GM12865 (cell line): ENCODE measurements around the gene ASTN2.

ENCODE experiments used
- DNase-seq: peaks from one replicate; pipeline ENCODE4 v3.0.0; 2010; ENCODE audit warnings: low read depth
- H3K4me3 ChIP-seq: 2 replicates; pipeline ENCODE4 v1.5.1; 2011; ENCODE audit warnings: mild to moderate bottlenecking, low read depth, low read length, control low read depth
- CTCF ChIP-seq: IDR thresholded peaks from 2 replicates; pipeline ENCODE4 v1.5.1; 2011; ENCODE audit warnings: low read length, control low read depth, low read depth, inconsistent platforms; ENCODE audit not compliant: insufficient read depth; ENCODE audit errors: missing control alignments

ASTN2 gene

DNA sequence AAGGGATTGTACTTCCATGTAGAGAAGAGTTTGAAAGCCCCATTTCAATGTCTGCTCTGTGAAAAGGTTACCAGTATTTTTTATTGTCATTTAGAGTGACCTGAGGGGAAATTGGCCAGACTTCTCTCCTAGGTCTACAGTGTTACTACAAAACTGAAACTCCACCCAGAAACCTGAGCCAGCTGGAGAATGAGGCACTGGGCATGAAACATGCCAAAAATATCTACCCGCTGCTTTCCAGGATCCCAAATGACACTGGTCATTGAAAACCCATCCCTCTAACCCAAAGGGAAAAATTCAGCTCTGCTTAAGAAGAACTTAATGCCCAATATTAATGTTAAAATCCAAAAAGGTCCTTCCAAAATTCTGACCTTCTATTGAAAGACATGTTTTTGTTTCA, 826.9 kb downstream of the ASTN2 start:
- no peak for TF ChIP-seq CTCF
- no peak overlapping the region for H3K4me3 ChIP-seq
- DNase-seq = no peak

DNA sequence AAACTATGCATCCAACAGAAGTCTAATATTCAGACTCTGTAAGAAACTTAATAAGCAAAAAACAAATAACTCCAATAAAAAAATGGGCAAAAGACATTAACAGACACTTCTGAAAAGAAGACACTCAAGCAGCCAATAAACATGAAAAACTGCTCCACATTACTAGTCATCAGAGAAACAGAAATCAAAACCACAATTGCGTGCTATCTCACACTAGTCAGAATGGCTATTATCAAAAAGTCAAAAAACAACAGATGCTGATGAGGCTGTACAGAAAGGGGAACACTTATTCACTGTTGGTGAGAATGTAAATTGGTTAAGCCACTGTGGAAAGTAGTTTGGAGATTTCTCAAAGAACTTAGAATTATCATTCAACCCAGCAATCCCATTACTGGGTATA, 829.0 kb downstream of the ASTN2 start:
- no peak for TF ChIP-seq CTCF
- H3K4me3 ChIP-seq = no peak overlapping the region
- no peak for DNase-seq

GRCh38 chr9:116585204-116585603, 829.7 kb downstream of the ASTN2 start:
- DNase-seq = no peak
- TF ChIP-seq CTCF = no peak
- H3K4me3 ChIP-seq = no peak overlapping the region

GRCh38 chr9:116580853-116581252, 834.0 kb downstream of the ASTN2 start:
- DNase-seq = no peak
- no peak overlapping the region for H3K4me3 ChIP-seq
- no peak for TF ChIP-seq CTCF

DNA sequence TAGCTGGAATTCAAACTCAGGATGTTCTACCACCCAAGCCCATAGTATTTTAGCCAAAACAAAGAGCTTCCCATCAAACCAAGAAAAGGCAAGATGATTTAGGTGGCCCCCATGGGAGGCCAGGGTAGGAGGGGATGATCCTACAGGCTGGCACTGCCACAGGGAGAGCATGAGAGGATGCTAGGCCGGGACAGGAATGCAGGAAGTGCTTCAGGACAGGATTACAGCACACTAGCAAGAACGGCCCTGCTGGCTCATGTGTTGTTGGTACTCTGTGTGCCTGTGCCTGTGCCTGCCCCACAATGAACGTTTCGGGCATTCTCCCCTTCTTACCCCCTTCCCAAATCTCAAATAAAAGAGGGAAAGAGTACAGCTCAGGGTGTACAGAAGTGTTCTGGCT, 838.5 kb downstream of the ASTN2 start:
- TF ChIP-seq CTCF = no peak
- DNase-seq = no peak

GRCh38 chr9:116574027-116574679, 840.7 kb downstream of the ASTN2 start:
- DNase-seq = no peak
- H3K4me3 ChIP-seq = no peak overlapping the region
- no peak for TF ChIP-seq CTCF

More for the DNA sequence above, 838.5 kb downstream of the ASTN2 start:
- H3K4me3 ChIP-seq = no peak overlapping the region

DNA sequence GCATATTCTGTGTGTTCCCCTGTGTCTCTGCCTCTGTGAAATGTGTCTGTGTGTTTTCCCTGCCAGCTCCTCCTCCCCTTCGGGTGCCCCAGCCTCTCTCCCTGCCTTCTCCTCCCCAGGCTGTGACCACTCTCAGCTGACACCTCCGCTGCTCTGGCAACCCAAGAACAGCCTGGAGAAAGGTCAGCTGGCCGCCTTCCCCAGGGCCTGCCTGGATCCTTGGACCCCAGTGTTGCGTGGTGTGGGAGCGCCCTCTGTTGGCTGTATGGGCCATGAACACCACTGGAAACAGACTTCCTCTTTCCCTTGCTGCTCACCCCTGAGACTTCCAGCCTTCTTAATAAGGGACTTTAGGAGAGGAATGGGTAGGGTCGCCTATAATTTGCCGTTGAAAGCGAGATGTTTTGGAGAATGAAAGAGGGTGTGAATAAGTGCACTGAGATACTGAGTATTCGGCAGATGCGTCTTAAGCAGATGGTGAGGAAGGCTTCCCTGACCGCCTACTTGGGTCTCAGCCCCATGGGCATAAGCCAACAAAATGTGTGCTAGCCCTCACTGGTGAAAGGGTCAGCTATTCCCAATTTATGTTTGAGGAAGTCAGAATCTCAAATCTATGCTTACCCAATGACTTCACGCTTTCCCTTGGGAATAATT, 842.6 kb downstream of the ASTN2 start:
- peak; percentile 95 for TF ChIP-seq CTCF
- H3K4me3 ChIP-seq = no peak overlapping the region
- peak; percentile 65 for DNase-seq
